NCI-H1436 (cell line): ENCODE data around the gene AGBL4.

Experiments
- DNase-seq: peaks from one replicate; lab custom pipeline; 2025; lab: John Stamatoyannopoulos, UW

The AGBL4 gene

GRCh38 chr1:49183489-49183888 is 840.3 kb downstream of the AGBL4 start:
- no peak for DNase-seq

- DNase-seq: no peak
Observed at GRCh38 chr1:49181033-49181432, 842.7 kb downstream of the AGBL4 start.

- DNase-seq: no peak
Observed at GRCh38 chr1:49171941-49172593, 851.7 kb downstream of the AGBL4 start.

- no peak for DNase-seq
Observed at GRCh38 chr1:49166031-49166430, 857.7 kb downstream of the AGBL4 start.

- DNase-seq: no peak
Observed at GRCh38 chr1:49163031-49163430, 860.7 kb downstream of the AGBL4 start.

GRCh38 chr1:49160677-49161076 is 863.1 kb downstream of the AGBL4 start:
- DNase-seq: no peak

GRCh38 chr1:49136738-49137251 is 887.0 kb downstream of the AGBL4 start:
- no peak for DNase-seq

- no peak for DNase-seq
Observed at GRCh38 chr1:49125746-49126145, 898.0 kb downstream of the AGBL4 start.

- DNase-seq: no peak
Observed at GRCh38 chr1:49111931-49112330, 911.8 kb downstream of the AGBL4 start.

GRCh38 chr1:49106445-49106844 is 917.3 kb downstream of the AGBL4 start:
- no peak for DNase-seq

- no peak for DNase-seq
Observed at GRCh38 chr1:49104575-49104974, 919.2 kb downstream of the AGBL4 start.

GRCh38 chr1:49102752-49103151 is 921.0 kb downstream of the AGBL4 start:
- DNase-seq: no peak

- no peak for DNase-seq
Observed at GRCh38 chr1:49098866-49099265, 924.9 kb downstream of the AGBL4 start.

GRCh38 chr1:49086327-49086726 is 937.4 kb downstream of the AGBL4 start:
- no peak for DNase-seq

- no peak for DNase-seq
Observed at GRCh38 chr1:49085079-49085478, 938.7 kb downstream of the AGBL4 start.

GRCh38 chr1:49060766-49061165 is 963.0 kb downstream of the AGBL4 start:
- DNase-seq: no peak

- no peak for DNase-seq
Observed at GRCh38 chr1:49059087-49059486, 964.7 kb downstream of the AGBL4 start.

GRCh38 chr1:49052102-49052501 is 971.7 kb downstream of the AGBL4 start:
- no peak for DNase-seq

- no peak for DNase-seq
Observed at GRCh38 chr1:49051647-49052046, 972.1 kb downstream of the AGBL4 start.

GRCh38 chr1:49050041-49050440 is 973.7 kb downstream of the AGBL4 start:
- DNase-seq: no peak

- DNase-seq: no peak
Observed at GRCh38 chr1:49048188-49048587, 975.6 kb downstream of the AGBL4 start.

- no peak for DNase-seq
Observed at GRCh38 chr1:49046305-49046704, 977.4 kb downstream of the AGBL4 start.

- DNase-seq: no peak
Observed at GRCh38 chr1:49045371-49045770, 978.4 kb downstream of the AGBL4 start.

GRCh38 chr1:49036700-49037099 is 987.1 kb downstream of the AGBL4 start:
- DNase-seq: no peak
